Ovary (tissue), 9 donors: ENCODE data around the gene SLC30A3. TPM values are rescaled to one million over a fixed set of nuclear protein-coding genes. Genes with fewer than 3 reads are reported as not detected.

ENCODE experiments used
- DNase-seq, 5 donors: peaks; one replicate each; pipeline ENCODE4 v3.0.0-alpha.2; 2019 to 2020
- H3K27ac ChIP-seq, 2 donors: fragments of 200-600 bp; one replicate each; pipeline versions ENCODE4 v1.5.1 to v1.8.0; 2019 to 2022
- H3K27me3 ChIP-seq: fragments of 200-600 bp; one replicate; pipeline ENCODE4 v1.8.0; 2022
- H3K36me3 ChIP-seq: fragments of 200-600 bp; sonication (generic); one replicate; pipeline ENCODE4 v1.5.1; 2019
- H3K4me1 ChIP-seq: one replicate; pipeline ENCODE4 v1.8.1; 2013; ENCODE audit warnings: mild to moderate bottlenecking, moderate library complexity; ENCODE audit not compliant: insufficient read depth
- H3K4me3 ChIP-seq: fragments of 200-600 bp; sonication (generic); one replicate; pipeline ENCODE4 v1.5.1; 2017
- H3K9me3 ChIP-seq, 2 donors: fragments of 200-600 bp in 1 of 2; sonication (generic) in 1 of 2; one replicate each; pipeline versions ENCODE4 v1.5.1 to v1.8.1; 2013 to 2019; ENCODE audit warnings: mild to moderate bottlenecking in 1 of 2, moderate library complexity in 1 of 2
- EP300 ChIP-seq: sonication (generic); formaldehyde crosslinking; IDR thresholded peaks from one replicate; pipeline ENCODE4 v1.6.1; 2017; ENCODE audit warnings: antibody characterized with exemption
- POLR2A ChIP-seq: fragments of 450-650 bp; IDR thresholded peaks from one replicate; pipeline ENCODE4 v1.6.1; 2017; ENCODE audit warnings: antibody characterized with exemption, mild to moderate bottlenecking, moderate library complexity
- WGBS, 3 donors: extraction: QIAGEN DNeasy Blood & Tissue Kit in 1 of 3; methylation state at CpG; one replicate each; pipeline versions ENCODE4 v1.1.5 to v1.1.7; 2013 to 2017; 5-methylcytosine and 5-hydroxymethylcytosine counted together
- intact Hi-C, 4 donors: fragments of 100-400 bp; cut with DNase I; formaldehyde crosslinking; loops; one replicate each; pipeline versions ENCODE4 v1.11.0 to v1.15.1; 2022 to 2023
- polyA plus RNA-seq, 2 donors: library from polyadenylated mRNA; stranded (reverse); fragments of 200-250 nt in 1 of 2; fragments of 350-450 nt in 1 of 2; fragmentation: Illumina TruSeq in 1 of 2; extraction: RNeasy Lipid Tissue Mini Kit (QIAGEN cat#74804) in 1 of 2; gene quantifications; one replicate each; pipeline ENCODE4 v1.2.3, GENCODE V29; 2013 to 2014
- total RNA-seq, 7 donors: library from RNA; depleted of rRNA in 2 of 7; stranded (reverse); fragments of >200 nt in 2 of 7; fragmentation: NEBNext Ultra II Directional in 3 of 7; extraction: Animal tissue kit (Norgen Biotek cat#: 25700) in 3 of 7; gene quantifications; one replicate each; pipeline versions ENCODE4 v1.1.0 to v1.2.4, GENCODE V29; 2016 to 2023
- TF ChIP-seq, protein P1 (sequence below), 3 donors: fragments of 450-650 bp in 2 of 3; fragments of 200-600 bp in 1 of 3; IDR thresholded peaks; one replicate each; pipeline versions ENCODE4 v1.5.1 to v1.8.0; 2016 to 2022; ENCODE audit warnings: antibody characterized with exemption in 3 of 3, mild to moderate bottlenecking in 1 of 3
- donor health status: DM: no; HTN: no; CAD: no; lungs with moderate emphysema.
- donor health status: DM: no; HTN: no; CAD: no.
- donor health status: Bipolar disorder and iron deficiency.
- donor health status: DM: yes; HTN: yes; CAD: no.
- donor health status: DM: no; HTN: no; CAD: no.
- donor health status: DM: yes; HTN: yes; CAD: no.

Gene SLC30A3
- total and polyA plus RNA-seq, 9 donors, result 0.23 to 1.1 (median 0.36) TPM; not detected in 3

DNA sequence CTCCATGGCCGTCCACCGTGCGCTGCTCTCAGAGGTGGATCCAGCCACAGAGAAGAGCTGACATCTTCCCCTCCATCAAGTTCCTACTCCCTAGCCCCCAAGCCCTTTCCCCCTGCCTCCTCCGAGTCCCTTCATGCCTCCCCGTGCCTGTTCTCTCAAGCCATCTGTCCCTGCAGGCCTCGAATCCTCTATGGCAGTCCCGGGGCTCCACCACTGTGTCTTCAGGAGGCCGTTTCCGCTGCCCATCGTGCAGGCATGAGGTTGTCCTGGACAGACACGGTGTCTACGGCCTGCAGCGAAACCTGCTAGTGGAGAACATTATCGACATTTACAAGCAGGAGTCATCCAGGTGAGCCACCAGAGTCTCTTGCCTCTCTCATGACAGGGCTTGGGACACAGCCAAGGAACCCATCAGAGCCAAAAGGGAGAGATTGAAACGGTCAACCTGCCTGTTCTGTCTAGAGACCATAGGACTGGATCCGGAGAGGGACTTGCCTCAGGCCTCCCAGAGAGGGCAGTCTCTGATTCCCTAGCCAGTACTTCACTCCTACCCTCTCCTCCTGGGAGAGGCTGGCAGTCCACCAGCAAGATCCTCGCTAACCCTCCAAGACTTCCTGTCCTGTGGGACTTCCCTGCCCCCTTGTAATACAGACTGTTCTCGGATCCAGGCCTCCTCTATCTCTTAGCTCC lies 35.7 kb upstream of the SLC30A3 start:
- no peak for DNase-seq
- no peaks in the 10 kb centered on the region for H3K9me3 ChIP-seq
- no peak overlapping the region for H3K27ac ChIP-seq
- H3K27me3 ChIP-seq, result no peaks in the 10 kb centered on the region
- intact Hi-C loops, result no loop called here
- H3K4me1 ChIP-seq, result no peaks in the 10 kb centered on the region
- H3K36me3 ChIP-seq, result no peaks in the 10 kb centered on the region
- H3K4me3 ChIP-seq, result no peak overlapping the region
- 73 to 78% (median 75%) methylated on average over 18 of the region's 18 CpGs for WGBS, 3 donors
- no peak for TF ChIP-seq EP300
- no peak for TF ChIP-seq POLR2A
- TF ChIP-seq, protein P1, sequence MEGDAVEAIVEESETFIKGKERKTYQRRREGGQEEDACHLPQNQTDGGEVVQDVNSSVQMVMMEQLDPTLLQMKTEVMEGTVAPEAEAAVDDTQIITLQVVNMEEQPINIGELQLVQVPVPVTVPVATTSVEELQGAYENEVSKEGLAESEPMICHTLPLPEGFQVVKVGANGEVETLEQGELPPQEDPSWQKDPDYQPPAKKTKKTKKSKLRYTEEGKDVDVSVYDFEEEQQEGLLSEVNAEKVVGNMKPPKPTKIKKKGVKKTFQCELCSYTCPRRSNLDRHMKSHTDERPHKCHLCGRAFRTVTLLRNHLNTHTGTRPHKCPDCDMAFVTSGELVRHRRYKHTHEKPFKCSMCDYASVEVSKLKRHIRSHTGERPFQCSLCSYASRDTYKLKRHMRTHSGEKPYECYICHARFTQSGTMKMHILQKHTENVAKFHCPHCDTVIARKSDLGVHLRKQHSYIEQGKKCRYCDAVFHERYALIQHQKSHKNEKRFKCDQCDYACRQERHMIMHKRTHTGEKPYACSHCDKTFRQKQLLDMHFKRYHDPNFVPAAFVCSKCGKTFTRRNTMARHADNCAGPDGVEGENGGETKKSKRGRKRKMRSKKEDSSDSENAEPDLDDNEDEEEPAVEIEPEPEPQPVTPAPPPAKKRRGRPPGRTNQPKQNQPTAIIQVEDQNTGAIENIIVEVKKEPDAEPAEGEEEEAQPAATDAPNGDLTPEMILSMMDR (IDR thresholded peaks at IDR 0.05), result no peak

DNA sequence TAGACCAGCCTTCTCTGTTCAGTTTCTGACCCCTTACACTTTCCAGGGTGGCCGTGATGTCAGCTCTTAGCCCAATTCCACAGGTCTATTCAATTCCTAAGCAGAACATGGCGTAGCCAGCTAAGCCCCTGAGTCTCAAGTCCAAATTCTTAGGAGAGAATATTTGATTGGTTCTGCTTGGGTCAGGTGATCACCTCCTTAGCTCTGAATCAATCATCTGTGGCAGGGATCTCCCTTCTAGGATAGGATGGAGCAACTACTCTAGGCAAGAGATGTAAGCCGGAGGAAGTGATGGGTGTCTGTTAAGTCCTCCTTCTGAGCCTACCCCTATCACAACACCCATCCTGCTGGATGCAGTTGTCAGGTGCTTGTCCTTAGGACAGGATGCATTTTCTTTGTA lies 34.3 kb upstream of the SLC30A3 start:
- intact Hi-C loops, result no loop called here
- no peak for DNase-seq
- Histone ChIP-seq H3K4me1 (no peaks in the 10 kb centered on the region), H3K27me3 (no peaks in the 10 kb centered on the region), H3K9me3 (no peaks in the 10 kb centered on the region), H3K36me3 (no peaks in the 10 kb centered on the region), H3K4me3 (no peak overlapping the region), H3K27ac (no peak overlapping the region)
- 80 to 89% (median 82%) methylated on average over 3 of the region's 3 CpGs for WGBS, 3 donors
- TF ChIP-seq EP300, result no peak
- TF ChIP-seq POLR2A, result no peak
- TF ChIP-seq, protein P1 (IDR thresholded peaks at IDR 0.05), result no peak

- intact Hi-C loops, result no loop called here
- Histone ChIP-seq H3K4me3 (no peak overlapping the region), H3K9me3 (no peaks in the 10 kb centered on the region), H3K27me3 (no peaks in the 10 kb centered on the region), H3K4me1 (no peaks in the 10 kb centered on the region), H3K36me3 (no peaks in the 10 kb centered on the region), H3K27ac (no peak overlapping the region)
- no peak for DNase-seq
- no peak for TF ChIP-seq POLR2A
- TF ChIP-seq EP300, result no peak
- TF ChIP-seq, protein P1 (IDR thresholded peaks at IDR 0.05), result no peak
- WGBS, 3 donors, result 35 to 50% (median 39%) methylated on average over 4 of the region's 4 CpGs
Measured at GRCh38 chr2:27296481-27296880, 33.6 kb upstream of the SLC30A3 start.

DNA sequence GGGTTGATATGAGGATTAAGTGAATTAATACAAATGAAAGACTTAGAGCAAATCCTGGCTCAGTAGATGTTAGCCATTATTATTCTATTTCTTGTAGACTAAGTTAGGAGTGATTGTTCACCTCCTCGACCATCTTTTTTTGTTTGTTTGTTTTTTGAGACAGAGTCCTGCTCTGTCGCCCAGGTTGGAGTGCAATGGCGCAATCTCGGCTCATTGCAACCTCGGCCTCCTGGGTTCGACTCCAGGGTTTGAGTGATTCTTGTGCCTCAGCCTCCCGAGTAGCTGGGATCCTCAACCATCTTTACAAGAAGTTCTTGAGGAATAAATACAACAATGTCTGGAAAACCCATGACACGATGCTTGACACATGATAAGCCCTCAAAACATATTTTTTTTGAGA lies 32.1 kb upstream of the SLC30A3 start:
- Histone ChIP-seq H3K4me1 (no peaks in the 10 kb centered on the region), H3K4me3 (no peak overlapping the region), H3K9me3 (no peaks in the 10 kb centered on the region), H3K27me3 (no peaks in the 10 kb centered on the region), H3K36me3 (no peaks in the 10 kb centered on the region), H3K27ac (no peak overlapping the region)
- intact Hi-C loops, result no loop called here
- TF ChIP-seq, protein P1 (IDR thresholded peaks at IDR 0.05), result no peak
- no peak for DNase-seq
- 85 to 86% (median 85%) methylated on average over 8 of the region's 8 CpGs for WGBS, 3 donors
